Measurements from ENCODE around the gene KXD1.

DNA sequence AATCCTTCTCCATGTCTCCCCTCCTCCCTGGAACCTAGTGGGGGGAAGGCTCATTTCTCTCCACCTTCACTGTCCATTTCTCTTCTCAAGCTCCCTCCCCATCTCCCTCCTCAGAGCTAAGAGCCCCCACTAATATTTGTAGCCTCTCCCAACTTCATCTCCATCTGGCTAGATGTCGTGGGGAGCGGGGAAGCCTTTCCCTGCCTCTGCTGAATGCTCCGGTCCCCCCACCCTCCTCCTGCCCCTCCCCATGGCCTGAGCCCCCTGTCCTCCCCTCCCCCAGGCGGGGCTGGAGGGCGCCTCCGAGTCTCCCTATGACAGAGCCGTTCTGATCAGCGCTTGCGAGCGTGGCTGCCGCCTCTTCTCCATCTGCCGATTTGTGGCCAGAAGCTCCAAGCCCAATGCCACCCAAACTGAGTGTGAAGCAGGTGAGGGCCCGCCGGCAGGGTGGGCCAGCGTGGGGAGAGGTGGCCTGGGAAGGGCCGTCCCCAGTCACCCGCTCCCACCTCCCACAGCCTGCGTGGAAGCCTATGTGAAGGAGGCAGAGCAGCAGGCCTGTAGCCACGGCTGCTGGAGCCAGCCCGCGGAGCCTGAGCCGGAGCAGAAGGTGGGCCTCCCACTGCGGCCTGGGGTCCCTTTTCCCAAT lies 56.0 kb downstream of the KXD1 start:
- TF ChIP-seq, protein P1, sequence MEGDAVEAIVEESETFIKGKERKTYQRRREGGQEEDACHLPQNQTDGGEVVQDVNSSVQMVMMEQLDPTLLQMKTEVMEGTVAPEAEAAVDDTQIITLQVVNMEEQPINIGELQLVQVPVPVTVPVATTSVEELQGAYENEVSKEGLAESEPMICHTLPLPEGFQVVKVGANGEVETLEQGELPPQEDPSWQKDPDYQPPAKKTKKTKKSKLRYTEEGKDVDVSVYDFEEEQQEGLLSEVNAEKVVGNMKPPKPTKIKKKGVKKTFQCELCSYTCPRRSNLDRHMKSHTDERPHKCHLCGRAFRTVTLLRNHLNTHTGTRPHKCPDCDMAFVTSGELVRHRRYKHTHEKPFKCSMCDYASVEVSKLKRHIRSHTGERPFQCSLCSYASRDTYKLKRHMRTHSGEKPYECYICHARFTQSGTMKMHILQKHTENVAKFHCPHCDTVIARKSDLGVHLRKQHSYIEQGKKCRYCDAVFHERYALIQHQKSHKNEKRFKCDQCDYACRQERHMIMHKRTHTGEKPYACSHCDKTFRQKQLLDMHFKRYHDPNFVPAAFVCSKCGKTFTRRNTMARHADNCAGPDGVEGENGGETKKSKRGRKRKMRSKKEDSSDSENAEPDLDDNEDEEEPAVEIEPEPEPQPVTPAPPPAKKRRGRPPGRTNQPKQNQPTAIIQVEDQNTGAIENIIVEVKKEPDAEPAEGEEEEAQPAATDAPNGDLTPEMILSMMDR (IDR thresholded peaks at IDR 0.05) = no peak
- TF ChIP-seq POLR2A (IDR thresholded peaks at IDR 0.05) = no peak

Measured in uterus (tissue), 2 donors.